Measurements from ENCODE around the gene STPG2.

The STPG2 gene

GRCh38 chr4:97691111-97691605 lies 452.1 kb downstream of the STPG2 start:
- 65% methylated on average over 3 of the region's 3 CpGs for WGBS
- H2AK5ac ChIP-seq (ENCODE audit: low read length, severe bottlenecking) = no peak overlapping the region
- H3K27ac ChIP-seq (ENCODE audit: low read length, poor library complexity, severe bottlenecking) = no peak overlapping the region
- no peak overlapping the region for H3K4me3 ChIP-seq (ENCODE audit: insufficient read depth in 1 of 2, low read depth in 1 of 2, low read length in 2 of 2)
- H2BK5ac ChIP-seq (ENCODE audit: low read depth, low read length, poor library complexity, severe bottlenecking) = no peak overlapping the region
- no peak for DNase-seq
- no peak overlapping the region for H2AFZ ChIP-seq (ENCODE audit: low read depth, low read length)
- H3K36me3 ChIP-seq (ENCODE audit: control insufficient read depth in 1 of 2, insufficient read depth in 2 of 2, low read depth in 1 of 2, low read length in 2 of 2) = no peaks in the 10 kb centered on the region
- no peak overlapping the region for H4K91ac ChIP-seq (ENCODE audit: low read length)
- H3K79me1 ChIP-seq (replicated peaks; ENCODE audit: low read length, poor library complexity, severe bottlenecking) = no peaks in the 10 kb centered on the region
- H3K9me3 ChIP-seq (ENCODE audit: control insufficient read depth, low read length) = peaks cover 25% of the 10 kb centered on the region
- H3K9ac ChIP-seq (ENCODE audit: low read length) = no peak overlapping the region
- no peak overlapping the region for H3K14ac ChIP-seq (ENCODE audit: low read length in 2 of 2)
- no peak overlapping the region for H3K23ac ChIP-seq (ENCODE audit: low read length in 2 of 2)
- H4K8ac ChIP-seq (ENCODE audit: low read length) = no peak overlapping the region
- H2BK15ac ChIP-seq (ENCODE audit: low read depth, poor library complexity, severe bottlenecking) = no peak overlapping the region
- H3K4me1 ChIP-seq (ENCODE audit: control insufficient read depth, insufficient read depth, low read depth, low read length) = no peaks in the 10 kb centered on the region
- H3K18ac ChIP-seq (ENCODE audit: low read depth in 1 of 2, low read length in 2 of 2) = no peak overlapping the region
- H3K4ac ChIP-seq (ENCODE audit: low read depth in 1 of 2, low read length in 2 of 2) = no peak overlapping the region
- no peak overlapping the region for H2BK12ac ChIP-seq (ENCODE audit: low read length in 2 of 2)
- H3K27me3 ChIP-seq (ENCODE audit: control insufficient read depth in 1 of 2, insufficient read depth in 1 of 2, low read length in 2 of 2) = no peaks in the 10 kb centered on the region
- no peak overlapping the region for H2BK120ac ChIP-seq (ENCODE audit: low read depth, low read length)
- H3K4me2 ChIP-seq (ENCODE audit: low read length, poor library complexity, severe bottlenecking) = no peak overlapping the region

DNA sequence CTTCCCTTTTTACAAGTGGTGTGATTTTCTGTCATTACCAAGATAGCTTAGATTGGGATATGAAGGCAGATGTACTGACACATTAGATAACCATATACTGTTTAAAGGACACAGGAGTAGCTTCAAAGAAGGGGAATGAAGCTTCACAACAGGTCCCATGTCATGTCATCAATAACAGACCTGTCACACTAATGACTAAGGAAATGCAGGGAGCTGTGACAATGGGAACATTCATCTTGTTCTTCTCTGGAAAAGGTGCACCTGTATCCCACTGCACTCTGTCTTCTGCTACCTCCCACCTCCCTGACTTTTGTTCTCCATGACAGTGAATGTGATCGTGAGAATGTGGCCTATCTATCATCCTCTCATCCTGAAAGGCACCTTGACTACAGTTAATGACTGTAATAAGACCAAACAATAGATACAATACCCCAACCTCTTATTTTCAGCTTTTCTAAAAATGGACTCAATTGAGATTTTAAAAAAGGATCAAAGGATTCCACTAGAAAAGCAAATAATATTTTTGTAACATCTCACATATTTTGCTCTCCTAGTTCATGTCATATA lies 472.5 kb downstream of the STPG2 start:
- Histone ChIP-seq H3K4me3 (ENCODE audit: insufficient read depth in 1 of 2, low read depth in 1 of 2, low read length in 2 of 2) (no peak overlapping the region), H2BK12ac (ENCODE audit: low read length in 2 of 2) (no peak overlapping the region), H3K36me3 (ENCODE audit: control insufficient read depth in 1 of 2, insufficient read depth in 2 of 2, low read depth in 1 of 2, low read length in 2 of 2) (no peaks in the 10 kb centered on the region), H3K9me3 (ENCODE audit: control insufficient read depth, low read length) (peaks cover 5% of the 10 kb centered on the region), H3K4me2 (ENCODE audit: low read length, poor library complexity, severe bottlenecking) (no peak overlapping the region), H2AK5ac (ENCODE audit: low read length, severe bottlenecking) (no peak overlapping the region), H2BK15ac (ENCODE audit: low read depth, poor library complexity, severe bottlenecking) (no peak overlapping the region), H3K27me3 (ENCODE audit: control insufficient read depth in 1 of 2, insufficient read depth in 1 of 2, low read length in 2 of 2) (no peaks in the 10 kb centered on the region), H3K18ac (ENCODE audit: low read depth in 1 of 2, low read length in 2 of 2) (no peak overlapping the region), H3K79me1 (replicated peaks; ENCODE audit: low read length, poor library complexity, severe bottlenecking) (no peaks in the 10 kb centered on the region), H2BK120ac (ENCODE audit: low read depth, low read length) (no peak overlapping the region), H3K4me1 (ENCODE audit: control insufficient read depth, insufficient read depth, low read depth, low read length) (no peaks in the 10 kb centered on the region), H3K27ac (ENCODE audit: low read length, poor library complexity, severe bottlenecking) (no peak overlapping the region), H4K8ac (ENCODE audit: low read length) (no peak overlapping the region), H3K23ac (ENCODE audit: low read length in 2 of 2) (no peak overlapping the region), H3K4ac (ENCODE audit: low read depth in 1 of 2, low read length in 2 of 2) (no peak overlapping the region), H2AFZ (ENCODE audit: low read depth, low read length) (no peak overlapping the region), H2BK5ac (ENCODE audit: low read depth, low read length, poor library complexity, severe bottlenecking) (no peak overlapping the region), H3K9ac (ENCODE audit: low read length) (no peak overlapping the region), H3K14ac (ENCODE audit: low read length in 2 of 2) (no peak overlapping the region), H4K91ac (ENCODE audit: low read length) (no peak overlapping the region)
- WGBS = 71% methylated on average over 1 of the region's 1 CpG
- no peak for DNase-seq

DNA sequence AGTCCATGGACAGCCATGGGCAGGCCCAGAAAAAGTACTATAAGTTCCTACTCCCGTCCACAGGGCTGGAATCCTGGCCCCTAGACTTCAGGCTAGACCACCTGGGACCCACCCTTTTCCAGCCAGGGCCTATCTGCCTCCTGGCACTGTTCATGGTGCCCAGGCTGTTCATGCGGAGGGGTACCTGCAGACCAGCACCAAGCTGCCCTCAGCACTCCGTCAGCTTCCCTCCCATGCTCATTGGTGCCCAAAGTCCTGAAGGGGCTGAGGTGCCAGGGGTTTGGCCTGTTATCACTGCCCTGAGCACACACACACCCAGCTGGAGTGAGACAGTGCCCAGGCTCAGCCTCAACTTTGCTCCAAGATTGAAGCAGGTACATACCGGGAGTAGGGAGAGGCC lies 477.7 kb downstream of the STPG2 start:
- H4K8ac ChIP-seq (ENCODE audit: low read length) = no peak overlapping the region
- no peak overlapping the region for H2AFZ ChIP-seq (ENCODE audit: low read depth, low read length)
- no peaks in the 10 kb centered on the region for H3K36me3 ChIP-seq (ENCODE audit: control insufficient read depth in 1 of 2, insufficient read depth in 2 of 2, low read depth in 1 of 2, low read length in 2 of 2)
- WGBS = 68% methylated on average over 4 of the region's 4 CpGs
- no peak overlapping the region for H3K14ac ChIP-seq (ENCODE audit: low read length in 2 of 2)
- no peak overlapping the region for H2BK12ac ChIP-seq (ENCODE audit: low read length in 2 of 2)
- no peak overlapping the region for H4K91ac ChIP-seq (ENCODE audit: low read length)
- no peak overlapping the region for H3K4me2 ChIP-seq (ENCODE audit: low read length, poor library complexity, severe bottlenecking)
- DNase-seq = no peak
- H3K27me3 ChIP-seq (ENCODE audit: control insufficient read depth in 1 of 2, insufficient read depth in 1 of 2, low read length in 2 of 2) = no peaks in the 10 kb centered on the region
- no peak overlapping the region for H3K4me3 ChIP-seq (ENCODE audit: insufficient read depth in 1 of 2, low read depth in 1 of 2, low read length in 2 of 2)
- no peak overlapping the region for H3K27ac ChIP-seq (ENCODE audit: low read length, poor library complexity, severe bottlenecking)
- H3K9me3 ChIP-seq (ENCODE audit: control insufficient read depth, low read length) = peaks cover 10% of the 10 kb centered on the region
- H3K4ac ChIP-seq (ENCODE audit: low read depth in 1 of 2, low read length in 2 of 2) = no peak overlapping the region
- H3K9ac ChIP-seq (ENCODE audit: low read length) = no peak overlapping the region
- H3K79me1 ChIP-seq (replicated peaks; ENCODE audit: low read length, poor library complexity, severe bottlenecking) = no peaks in the 10 kb centered on the region
- H2BK15ac ChIP-seq (ENCODE audit: low read depth, poor library complexity, severe bottlenecking) = no peak overlapping the region
- no peak overlapping the region for H3K18ac ChIP-seq (ENCODE audit: low read depth in 1 of 2, low read length in 2 of 2)
- no peaks in the 10 kb centered on the region for H3K4me1 ChIP-seq (ENCODE audit: control insufficient read depth, insufficient read depth, low read depth, low read length)
- H2AK5ac ChIP-seq (ENCODE audit: low read length, severe bottlenecking) = no peak overlapping the region
- H2BK5ac ChIP-seq (ENCODE audit: low read depth, low read length, poor library complexity, severe bottlenecking) = no peak overlapping the region
- H3K23ac ChIP-seq (ENCODE audit: low read length in 2 of 2) = no peak overlapping the region
- H2BK120ac ChIP-seq (ENCODE audit: low read depth, low read length) = no peak overlapping the region

DNA sequence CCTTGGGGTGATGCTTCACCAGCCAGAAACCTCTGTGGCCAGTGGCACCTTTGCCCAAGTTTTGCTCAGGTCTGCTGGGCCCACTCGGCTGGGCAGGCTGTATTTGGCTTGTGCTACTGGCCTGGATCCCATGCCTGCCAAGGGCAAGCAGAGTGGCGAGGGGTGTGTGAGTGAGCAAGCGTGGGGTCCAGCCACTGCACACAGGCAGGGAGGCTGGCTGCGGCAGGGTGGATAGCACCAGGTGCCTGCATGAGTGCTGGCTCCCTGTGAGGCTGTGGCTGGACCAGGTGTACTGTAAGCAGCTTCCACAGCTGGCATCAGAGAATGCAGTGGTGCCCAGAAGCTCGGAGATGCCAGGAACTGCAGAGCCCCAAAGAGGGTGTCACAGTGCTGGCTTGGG lies 478.5 kb downstream of the STPG2 start:
- Histone ChIP-seq H4K8ac (ENCODE audit: low read length) (no peak overlapping the region), H2BK15ac (ENCODE audit: low read depth, poor library complexity, severe bottlenecking) (no peak overlapping the region), H3K27ac (ENCODE audit: low read length, poor library complexity, severe bottlenecking) (no peak overlapping the region), H3K27me3 (ENCODE audit: control insufficient read depth in 1 of 2, insufficient read depth in 1 of 2, low read length in 2 of 2) (no peaks in the 10 kb centered on the region), H3K18ac (ENCODE audit: low read depth in 1 of 2, low read length in 2 of 2) (no peak overlapping the region), H3K79me1 (replicated peaks; ENCODE audit: low read length, poor library complexity, severe bottlenecking) (no peaks in the 10 kb centered on the region), H2BK12ac (ENCODE audit: low read length in 2 of 2) (no peak overlapping the region), H3K9me3 (ENCODE audit: control insufficient read depth, low read length) (peaks cover 10% of the 10 kb centered on the region), H4K91ac (ENCODE audit: low read length) (peak overlapping the region; percentile 12), H3K14ac (ENCODE audit: low read length in 2 of 2) (no peak overlapping the region), H2BK5ac (ENCODE audit: low read depth, low read length, poor library complexity, severe bottlenecking) (no peak overlapping the region), H3K4ac (ENCODE audit: low read depth in 1 of 2, low read length in 2 of 2) (no peak overlapping the region), H3K4me2 (ENCODE audit: low read length, poor library complexity, severe bottlenecking) (no peak overlapping the region), H2BK120ac (ENCODE audit: low read depth, low read length) (no peak overlapping the region), H2AFZ (ENCODE audit: low read depth, low read length) (no peak overlapping the region), H3K4me1 (ENCODE audit: control insufficient read depth, insufficient read depth, low read depth, low read length) (no peaks in the 10 kb centered on the region), H2AK5ac (ENCODE audit: low read length, severe bottlenecking) (no peak overlapping the region), H3K23ac (ENCODE audit: low read length in 2 of 2) (no peak overlapping the region), H3K36me3 (ENCODE audit: control insufficient read depth in 1 of 2, insufficient read depth in 2 of 2, low read depth in 1 of 2, low read length in 2 of 2) (no peaks in the 10 kb centered on the region), H3K9ac (ENCODE audit: low read length) (no peak overlapping the region), H3K4me3 (ENCODE audit: insufficient read depth in 1 of 2, low read depth in 1 of 2, low read length in 2 of 2) (no peak overlapping the region)
- no peak for DNase-seq
- WGBS = 84% methylated on average over 5 of the region's 5 CpGs
